ENCODE results near the gene POTEM.
"Not testable (repeated sequence)": the region's sequence is repeated elsewhere in the genome, so short reads cannot be mapped to it uniquely, and the experiment has no call there.

- not testable (repeated sequence) for TF ChIP-seq CTCF (conservative IDR thresholded peaks at IDR 0.05; ENCODE audit: low read depth in 2 of 2); POLR2AphosphoS5 (IDR thresholded peaks at IDR 0.05; ENCODE audit: low read depth); EZH2 (IDR thresholded peaks at IDR 0.05; ENCODE audit: low read depth, unreplicated experiment); CREB1 (CRISPR knock-in tag; IDR thresholded peaks at IDR 0.05; ENCODE audit: low read depth); JUNB (IDR thresholded peaks at IDR 0.05; ENCODE audit: unreplicated experiment); ZNF331 (CRISPR knock-in tag; IDR thresholded peaks at IDR 0.05; ENCODE audit: low read depth)
- TF ChIP-seq, protein P1, sequence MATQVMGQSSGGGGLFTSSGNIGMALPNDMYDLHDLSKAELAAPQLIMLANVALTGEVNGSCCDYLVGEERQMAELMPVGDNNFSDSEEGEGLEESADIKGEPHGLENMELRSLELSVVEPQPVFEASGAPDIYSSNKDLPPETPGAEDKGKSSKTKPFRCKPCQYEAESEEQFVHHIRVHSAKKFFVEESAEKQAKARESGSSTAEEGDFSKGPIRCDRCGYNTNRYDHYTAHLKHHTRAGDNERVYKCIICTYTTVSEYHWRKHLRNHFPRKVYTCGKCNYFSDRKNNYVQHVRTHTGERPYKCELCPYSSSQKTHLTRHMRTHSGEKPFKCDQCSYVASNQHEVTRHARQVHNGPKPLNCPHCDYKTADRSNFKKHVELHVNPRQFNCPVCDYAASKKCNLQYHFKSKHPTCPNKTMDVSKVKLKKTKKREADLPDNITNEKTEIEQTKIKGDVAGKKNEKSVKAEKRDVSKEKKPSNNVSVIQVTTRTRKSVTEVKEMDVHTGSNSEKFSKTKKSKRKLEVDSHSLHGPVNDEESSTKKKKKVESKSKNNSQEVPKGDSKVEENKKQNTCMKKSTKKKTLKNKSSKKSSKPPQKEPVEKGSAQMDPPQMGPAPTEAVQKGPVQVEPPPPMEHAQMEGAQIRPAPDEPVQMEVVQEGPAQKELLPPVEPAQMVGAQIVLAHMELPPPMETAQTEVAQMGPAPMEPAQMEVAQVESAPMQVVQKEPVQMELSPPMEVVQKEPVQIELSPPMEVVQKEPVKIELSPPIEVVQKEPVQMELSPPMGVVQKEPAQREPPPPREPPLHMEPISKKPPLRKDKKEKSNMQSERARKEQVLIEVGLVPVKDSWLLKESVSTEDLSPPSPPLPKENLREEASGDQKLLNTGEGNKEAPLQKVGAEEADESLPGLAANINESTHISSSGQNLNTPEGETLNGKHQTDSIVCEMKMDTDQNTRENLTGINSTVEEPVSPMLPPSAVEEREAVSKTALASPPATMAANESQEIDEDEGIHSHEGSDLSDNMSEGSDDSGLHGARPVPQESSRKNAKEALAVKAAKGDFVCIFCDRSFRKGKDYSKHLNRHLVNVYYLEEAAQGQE (IDR thresholded peaks at IDR 0.05; ENCODE audit: unreplicated experiment): not testable (repeated sequence)
These were observed 71.6 kb downstream of the POTEM start for GRCh38 chr14:19038785-19039184.

Measured in GM23338 (cell line).